Measurements from ENCODE around the gene HOOK2.

DNA sequence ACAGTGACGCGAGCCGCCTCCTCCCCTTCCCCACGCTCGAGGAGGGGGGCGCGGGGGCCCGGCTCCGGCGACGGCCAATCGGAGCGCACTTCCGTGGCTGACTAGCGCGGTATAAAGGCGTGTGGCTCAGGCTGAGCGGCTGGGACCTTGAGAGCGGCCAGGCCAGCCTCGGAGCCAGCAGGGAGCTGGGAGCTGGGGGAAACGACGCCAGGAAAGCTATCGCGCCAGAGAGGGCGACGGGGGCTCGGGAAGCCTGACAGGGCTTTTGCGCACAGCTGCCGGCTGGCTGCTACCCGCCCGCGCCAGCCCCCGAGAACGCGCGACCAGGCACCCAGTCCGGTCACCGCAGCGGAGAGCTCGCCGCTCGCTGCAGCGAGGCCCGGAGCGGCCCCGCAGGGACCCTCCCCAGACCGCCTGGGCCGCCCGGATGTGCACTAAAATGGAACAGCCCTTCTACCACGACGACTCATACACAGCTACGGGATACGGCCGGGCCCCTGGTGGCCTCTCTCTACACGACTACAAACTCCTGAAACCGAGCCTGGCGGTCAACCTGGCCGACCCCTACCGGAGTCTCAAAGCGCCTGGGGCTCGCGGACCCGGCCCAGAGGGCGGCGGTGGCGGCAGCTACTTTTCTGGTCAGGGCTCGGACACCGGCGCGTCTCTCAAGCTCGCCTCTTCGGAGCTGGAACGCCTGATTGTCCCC is 16.1 kb upstream of the HOOK2 start, which contains the start of gene JUNB:
- TF ChIP-seq, protein P1, sequence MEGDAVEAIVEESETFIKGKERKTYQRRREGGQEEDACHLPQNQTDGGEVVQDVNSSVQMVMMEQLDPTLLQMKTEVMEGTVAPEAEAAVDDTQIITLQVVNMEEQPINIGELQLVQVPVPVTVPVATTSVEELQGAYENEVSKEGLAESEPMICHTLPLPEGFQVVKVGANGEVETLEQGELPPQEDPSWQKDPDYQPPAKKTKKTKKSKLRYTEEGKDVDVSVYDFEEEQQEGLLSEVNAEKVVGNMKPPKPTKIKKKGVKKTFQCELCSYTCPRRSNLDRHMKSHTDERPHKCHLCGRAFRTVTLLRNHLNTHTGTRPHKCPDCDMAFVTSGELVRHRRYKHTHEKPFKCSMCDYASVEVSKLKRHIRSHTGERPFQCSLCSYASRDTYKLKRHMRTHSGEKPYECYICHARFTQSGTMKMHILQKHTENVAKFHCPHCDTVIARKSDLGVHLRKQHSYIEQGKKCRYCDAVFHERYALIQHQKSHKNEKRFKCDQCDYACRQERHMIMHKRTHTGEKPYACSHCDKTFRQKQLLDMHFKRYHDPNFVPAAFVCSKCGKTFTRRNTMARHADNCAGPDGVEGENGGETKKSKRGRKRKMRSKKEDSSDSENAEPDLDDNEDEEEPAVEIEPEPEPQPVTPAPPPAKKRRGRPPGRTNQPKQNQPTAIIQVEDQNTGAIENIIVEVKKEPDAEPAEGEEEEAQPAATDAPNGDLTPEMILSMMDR (conservative IDR thresholded peaks at IDR 0.05 in 1 of 2, IDR thresholded peaks at IDR 0.05 in 1 of 2; ENCODE audit: low read depth in 1 of 2, low read length in 2 of 2), result no peak
- TF ChIP-seq EZH2 (IDR thresholded peaks at IDR 0.05; ENCODE audit: low read length, missing control alignments), result no peak

Measured in fibroblast of lung (primary cell).